Calu3 (cell line): ENCODE results near the gene TSPAN5. TPM values are rescaled to one million over a fixed set of nuclear protein-coding genes. Genes with fewer than 3 reads are reported as not detected.

Experiments used
- BruUV-seq: library from RNA; stranded (reverse); fragments of 400-500 nt; replicated peaks from 2 replicates; lab custom pipeline; 2021; lab: Mats Ljungman, UMichigan
- CTCF ChIA-PET: fragments of 300-600 bp; sonication (Branson Sonifier 250); formaldehyde crosslinking; loops from one replicate; lab custom pipeline; 2022; ENCODE audit warnings: antibody characterized with exemption; lab: Charles Lee
- DNase-seq: peaks from one replicate; pipeline ENCODE4 v3.0.0; 2022
- H3K27ac Mint-ChIP-seq: one replicate; pipeline ENCODE4 v1.8.0; 2022; ENCODE audit warnings: mixed read lengths; ENCODE audit not compliant: unreplicated experiment
- H3K27me3 Mint-ChIP-seq: one replicate; pipeline ENCODE4 v1.8.0; 2022; ENCODE audit warnings: mixed read lengths; ENCODE audit not compliant: unreplicated experiment
- H3K36me3 Mint-ChIP-seq: one replicate; pipeline ENCODE4 v1.8.0; 2022; ENCODE audit warnings: mild to moderate bottlenecking, moderate library complexity, mixed read lengths; ENCODE audit not compliant: insufficient read depth, unreplicated experiment
- H3K4me1 Mint-ChIP-seq: one replicate; pipeline ENCODE4 v1.8.0; 2022; ENCODE audit warnings: mild to moderate bottlenecking, low read depth, mixed read lengths; ENCODE audit not compliant: unreplicated experiment
- H3K4me3 Mint-ChIP-seq: one replicate; pipeline ENCODE4 v1.8.0; 2022; ENCODE audit warnings: mild to moderate bottlenecking, low read depth, moderate library complexity, mixed read lengths; ENCODE audit not compliant: unreplicated experiment
- H3K9me3 Mint-ChIP-seq: one replicate; pipeline ENCODE4 v1.8.0; 2022; ENCODE audit warnings: low read depth, mixed read lengths; ENCODE audit not compliant: unreplicated experiment
- intact Hi-C: fragments of 100-400 bp; cut with micrococcal nuclease; formaldehyde crosslinking; loops from one replicate; pipeline ENCODE4 v1.10.0; 2022; ENCODE audit not compliant: unreplicated experiment
- total RNA-seq: library from RNA; stranded (reverse); gene quantifications from 2 replicates; pipeline ENCODE4 v1.2.3, GENCODE V29; 2022
- TF ChIP-seq, protein P1 (sequence below): fragments of 200-600 bp; IDR thresholded peaks from one replicate; pipeline ENCODE4 v1.8.0; 2022; ENCODE audit warnings: antibody characterized with exemption; ENCODE audit not compliant: unreplicated experiment

TSPAN5 gene
- total RNA-seq, 1 experiment from 2014 or later: 4.8 TPM

DNA sequence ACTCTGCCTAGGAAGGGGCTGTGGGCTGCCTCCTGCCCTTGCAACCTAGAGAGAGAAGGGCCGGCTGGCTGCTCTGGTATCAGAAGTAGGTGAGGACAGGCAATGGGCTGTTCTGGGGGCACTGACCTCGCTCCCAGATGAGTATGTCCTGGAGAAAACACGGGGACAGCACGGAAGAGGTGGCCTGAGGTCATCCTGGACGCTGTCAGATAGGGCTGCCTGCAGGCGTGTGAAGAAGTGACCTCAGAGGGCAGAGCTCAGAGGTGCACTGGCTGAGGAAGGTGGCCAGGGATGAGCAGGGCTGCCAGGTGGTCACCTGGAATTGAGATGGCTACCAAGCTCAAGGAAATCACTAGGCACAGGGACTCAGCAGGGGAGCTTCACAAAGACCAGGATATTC, 159.6 kb downstream of the TSPAN5 start:
- Mint-ChIP-seq H3K4me1 (peaks cover 10% of the 10 kb centered on the region), H3K27ac (no peak overlapping the region), H3K9me3 (no peaks in the 10 kb centered on the region), H3K36me3 (no peaks in the 10 kb centered on the region), H3K4me3 (no peak overlapping the region), H3K27me3 (no peaks in the 10 kb centered on the region)
- no peak for DNase-seq
- BruUV-seq: no TSS peak
- TF ChIP-seq, protein P1, sequence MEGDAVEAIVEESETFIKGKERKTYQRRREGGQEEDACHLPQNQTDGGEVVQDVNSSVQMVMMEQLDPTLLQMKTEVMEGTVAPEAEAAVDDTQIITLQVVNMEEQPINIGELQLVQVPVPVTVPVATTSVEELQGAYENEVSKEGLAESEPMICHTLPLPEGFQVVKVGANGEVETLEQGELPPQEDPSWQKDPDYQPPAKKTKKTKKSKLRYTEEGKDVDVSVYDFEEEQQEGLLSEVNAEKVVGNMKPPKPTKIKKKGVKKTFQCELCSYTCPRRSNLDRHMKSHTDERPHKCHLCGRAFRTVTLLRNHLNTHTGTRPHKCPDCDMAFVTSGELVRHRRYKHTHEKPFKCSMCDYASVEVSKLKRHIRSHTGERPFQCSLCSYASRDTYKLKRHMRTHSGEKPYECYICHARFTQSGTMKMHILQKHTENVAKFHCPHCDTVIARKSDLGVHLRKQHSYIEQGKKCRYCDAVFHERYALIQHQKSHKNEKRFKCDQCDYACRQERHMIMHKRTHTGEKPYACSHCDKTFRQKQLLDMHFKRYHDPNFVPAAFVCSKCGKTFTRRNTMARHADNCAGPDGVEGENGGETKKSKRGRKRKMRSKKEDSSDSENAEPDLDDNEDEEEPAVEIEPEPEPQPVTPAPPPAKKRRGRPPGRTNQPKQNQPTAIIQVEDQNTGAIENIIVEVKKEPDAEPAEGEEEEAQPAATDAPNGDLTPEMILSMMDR: no peak
- CTCF ChIA-PET: no interaction called here
- intact Hi-C loops: no loop called here

DNA sequence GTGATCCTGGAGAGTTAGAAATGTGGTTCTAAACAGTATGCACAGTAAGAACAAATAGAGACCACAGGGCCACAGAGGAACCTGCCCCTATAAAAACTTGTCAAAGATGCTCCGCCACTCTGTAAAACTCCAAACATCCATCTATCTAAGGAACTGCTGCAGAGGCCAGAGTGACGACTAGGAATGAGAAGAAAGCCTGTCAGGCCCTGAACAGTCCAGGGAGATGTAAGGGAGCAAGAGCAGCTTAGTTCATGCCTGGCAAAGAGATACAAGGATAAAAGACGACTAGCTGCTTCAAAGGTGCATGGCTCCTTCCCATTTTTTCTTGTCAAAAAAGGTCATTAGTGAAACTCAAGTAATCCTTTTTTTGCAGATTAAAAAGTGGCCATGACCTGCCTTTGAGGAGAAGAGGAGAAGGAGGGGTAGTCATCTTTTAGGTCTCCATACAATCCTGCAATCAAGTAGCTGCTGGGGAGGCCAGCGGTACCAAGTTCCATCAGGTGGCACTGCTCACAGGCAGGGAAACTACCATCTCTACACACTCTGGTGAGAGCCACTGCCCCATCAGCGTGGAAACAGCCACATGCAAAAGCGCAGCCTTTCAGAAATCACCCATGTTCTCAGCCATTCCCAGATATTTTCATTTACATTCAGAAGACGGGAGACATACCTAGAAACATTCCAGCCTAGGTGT, 162.1 kb downstream of the TSPAN5 start:
- Mint-ChIP-seq H3K36me3 (no peaks in the 10 kb centered on the region), H3K27me3 (no peaks in the 10 kb centered on the region), H3K4me3 (no peak overlapping the region), H3K4me1 (peaks cover 4% of the 10 kb centered on the region), H3K9me3 (no peaks in the 10 kb centered on the region), H3K27ac (no peak overlapping the region)
- TF ChIP-seq, protein P1: no peak
- no peak for DNase-seq
- CTCF ChIA-PET: no interaction called here
- intact Hi-C loops: no loop called here
- BruUV-seq: no TSS peak

DNA sequence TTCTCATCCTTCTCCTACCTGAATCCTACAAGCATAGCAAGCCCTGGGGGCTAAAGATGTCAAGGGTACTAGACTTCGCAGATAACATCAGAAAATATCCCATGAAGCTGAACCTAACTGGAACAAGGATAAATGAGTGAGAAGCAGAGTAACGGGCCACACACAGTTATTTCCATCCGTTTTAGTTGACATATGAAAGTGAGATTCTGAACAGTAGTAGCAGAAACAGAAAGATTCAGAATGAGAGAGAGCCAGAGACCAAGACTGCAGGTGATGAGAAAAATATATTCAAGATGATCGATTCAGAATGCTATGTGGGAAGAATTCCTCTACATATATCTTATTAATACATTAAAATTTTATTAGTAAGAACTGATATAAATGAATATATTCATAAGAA, 165.1 kb downstream of the TSPAN5 start:
- DNase-seq: no peak
- Mint-ChIP-seq H3K9me3 (no peaks in the 10 kb centered on the region), H3K4me1 (no peaks in the 10 kb centered on the region), H3K27ac (no peak overlapping the region), H3K4me3 (no peak overlapping the region), H3K27me3 (no peaks in the 10 kb centered on the region), H3K36me3 (no peaks in the 10 kb centered on the region)
- CTCF ChIA-PET: no interaction called here
- no TSS peak for BruUV-seq
- TF ChIP-seq, protein P1: no peak
- intact Hi-C loops: no loop called here

DNA sequence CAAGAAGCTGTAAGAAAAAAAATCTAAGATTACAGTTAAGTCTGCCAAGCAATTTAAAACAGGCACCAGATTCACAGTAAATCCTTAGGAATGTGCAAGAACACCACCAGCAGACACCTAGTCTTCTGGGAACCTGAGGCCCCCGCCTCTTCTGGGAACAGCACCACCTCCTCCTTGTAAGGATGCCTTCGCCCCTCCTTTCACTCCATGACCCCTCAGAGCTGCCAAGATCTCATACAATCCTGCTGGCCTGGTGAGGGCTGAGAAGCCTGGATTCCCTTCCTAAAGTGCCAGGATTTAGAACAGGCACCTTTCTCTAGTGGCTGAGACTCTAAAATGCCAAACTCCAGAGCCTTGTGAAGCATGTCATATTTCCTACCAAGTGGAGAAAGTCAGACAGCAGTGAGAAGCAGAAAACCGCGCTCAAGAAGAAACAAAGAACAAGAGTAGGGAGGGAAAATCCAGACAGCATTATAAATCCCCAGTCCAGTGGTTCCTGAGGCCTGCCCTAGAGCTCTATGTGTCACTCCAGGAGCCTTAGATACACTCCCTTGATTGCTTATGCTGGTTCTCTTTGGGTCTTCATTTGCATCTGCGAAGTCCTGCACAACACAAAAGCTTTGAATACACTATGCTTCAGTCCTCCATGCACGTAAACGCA, 166.4 kb downstream of the TSPAN5 start:
- H3K27me3 Mint-ChIP-seq: no peaks in the 10 kb centered on the region
- TF ChIP-seq, protein P1: no peak
- DNase-seq: no peak
- no peaks in the 10 kb centered on the region for H3K36me3 Mint-ChIP-seq
- intact Hi-C loops: loop anchor here (2.0 kb wide), 1 partner anchor 39 kb away; no protein-coding TSS in a partner anchor
- H3K9me3 Mint-ChIP-seq: no peaks in the 10 kb centered on the region
- no peak overlapping the region for H3K27ac Mint-ChIP-seq
- H3K4me1 Mint-ChIP-seq: no peaks in the 10 kb centered on the region
- no peak overlapping the region for H3K4me3 Mint-ChIP-seq
- CTCF ChIA-PET: no interaction called here
- no TSS peak for BruUV-seq
